ENCODE data around the gene FCER2.

The FCER2 gene

GRCh38 chr19:7699417-7700401, 2.2 kb downstream of the FCER2 start:
- no peak for DNase-seq (ENCODE audit: low read depth)

GRCh38 chr19:7699003-7699402, 2.9 kb downstream of the FCER2 start:
- DNase-seq (ENCODE audit: low read depth), result no peak

GRCh38 chr19:7698583-7698982, 3.3 kb downstream of the FCER2 start:
- no peak for DNase-seq (ENCODE audit: low read depth)

- no peak for DNase-seq (ENCODE audit: low read depth)
These were observed 4.1 kb downstream of the FCER2 start for GRCh38 chr19:7697721-7698287.

- no peak for DNase-seq (ENCODE audit: low read depth)
These were observed 7.4 kb downstream of the FCER2 start for GRCh38 chr19:7694499-7694898.

- DNase-seq (ENCODE audit: low read depth), result no peak
These were observed 9.4 kb downstream of the FCER2 start for GRCh38 chr19:7692417-7693088.

GRCh38 chr19:7691497-7691896, 10.4 kb downstream of the FCER2 start:
- DNase-seq (ENCODE audit: low read depth), result no peak

GRCh38 chr19:7690779-7691258, 11.1 kb downstream of the FCER2 start:
- DNase-seq (ENCODE audit: low read depth), result no peak

- DNase-seq (ENCODE audit: low read depth), result no peak
These were observed 12.8 kb downstream of the FCER2 start for GRCh38 chr19:7689165-7689564.

- no peak for DNase-seq (ENCODE audit: low read depth)
These were observed 14.8 kb downstream of the FCER2 start for GRCh38 chr19:7687177-7687576.

- no peak for DNase-seq (ENCODE audit: low read depth)
These were observed 16.1 kb downstream of the FCER2 start for GRCh38 chr19:7685546-7686445.

- DNase-seq (ENCODE audit: low read depth), result no peak
These were observed 19.6 kb downstream of the FCER2 start for GRCh38 chr19:7682175-7682855.

GRCh38 chr19:7681340-7682174, 20.4 kb downstream of the FCER2 start:
- peak; percentile 64 for DNase-seq (ENCODE audit: low read depth)

- peak; percentile 68 for DNase-seq (ENCODE audit: low read depth)
These were observed 21.2 kb downstream of the FCER2 start, which contains the start of gene TRAPPC5 for GRCh38 chr19:7680606-7681339. Gene TRAPPC5 (plus strand): TSS chr19:7680833. CDS start chr19:7682254, 1,421 bp downstream.

GRCh38 chr19:7679771-7680605, 21.9 kb downstream of the FCER2 start:
- DNase-seq (ENCODE audit: low read depth), result no peak

- DNase-seq (ENCODE audit: low read depth), result no peak
These were observed 22.8 kb downstream of the FCER2 start for GRCh38 chr19:7678971-7679751.

GRCh38 chr19:7677669-7678311, 24.1 kb downstream of the FCER2 start:
- no peak for DNase-seq (ENCODE audit: low read depth)

Data from stimulated activated CD8-positive, alpha-beta memory T cell treated with anti-CD3 and anti-CD28 coated beads, Interleukin-7, amount 100 ng/mL, for 24 hours (primary cell).